ENCODE measurements around the gene PANX2. TPM values are rescaled to one million over a fixed set of nuclear protein-coding genes. Genes with fewer than 3 reads are reported as not detected.

The PANX2 gene
- total RNA-seq, 1 donor from 2014 or later, result 0.96 TPM

DNA sequence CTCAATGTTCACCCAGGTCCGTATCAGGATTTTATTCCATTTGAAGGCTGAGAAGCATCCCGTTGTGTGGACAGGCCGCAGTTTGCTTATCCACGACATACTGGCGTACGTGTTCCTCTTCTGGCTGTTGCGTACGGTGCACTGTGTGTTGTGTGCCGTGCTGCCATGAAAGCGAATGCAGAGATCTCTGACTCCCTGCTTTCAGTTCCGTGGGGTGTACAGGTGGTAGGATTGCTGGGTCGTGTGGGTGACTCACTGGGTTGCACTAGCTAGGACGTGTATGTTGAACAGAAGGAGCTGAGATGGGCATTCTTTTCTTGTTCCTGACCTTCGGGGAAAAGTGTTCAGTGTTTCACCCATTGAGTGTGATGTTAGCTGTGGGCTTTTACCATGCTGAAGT lies 40.6 kb downstream of the PANX2 start:
- DNase-seq (ENCODE audit: low spot score), result no peak

DNA sequence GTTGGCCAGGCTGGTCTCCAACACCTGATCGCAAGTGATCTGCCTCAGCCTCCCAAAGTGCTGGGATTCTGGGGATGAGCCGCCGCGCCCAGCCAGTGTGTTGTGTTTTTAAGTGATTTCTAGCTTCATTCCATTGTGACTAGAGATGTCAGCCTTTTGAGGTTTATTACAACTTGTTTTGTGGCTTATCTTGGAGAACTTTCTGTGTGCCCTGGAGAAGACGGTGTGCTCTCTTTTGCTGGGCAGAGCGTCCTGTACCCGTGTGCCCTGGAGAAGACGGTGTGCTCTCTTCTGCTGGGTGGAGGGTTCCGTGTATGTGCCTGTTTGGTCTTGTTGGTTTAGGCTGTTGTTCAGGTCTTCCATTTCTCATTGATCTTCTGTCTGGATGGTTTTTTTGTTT lies 42.7 kb downstream of the PANX2 start:
- DNase-seq (ENCODE audit: low spot score), result no peak

DNA sequence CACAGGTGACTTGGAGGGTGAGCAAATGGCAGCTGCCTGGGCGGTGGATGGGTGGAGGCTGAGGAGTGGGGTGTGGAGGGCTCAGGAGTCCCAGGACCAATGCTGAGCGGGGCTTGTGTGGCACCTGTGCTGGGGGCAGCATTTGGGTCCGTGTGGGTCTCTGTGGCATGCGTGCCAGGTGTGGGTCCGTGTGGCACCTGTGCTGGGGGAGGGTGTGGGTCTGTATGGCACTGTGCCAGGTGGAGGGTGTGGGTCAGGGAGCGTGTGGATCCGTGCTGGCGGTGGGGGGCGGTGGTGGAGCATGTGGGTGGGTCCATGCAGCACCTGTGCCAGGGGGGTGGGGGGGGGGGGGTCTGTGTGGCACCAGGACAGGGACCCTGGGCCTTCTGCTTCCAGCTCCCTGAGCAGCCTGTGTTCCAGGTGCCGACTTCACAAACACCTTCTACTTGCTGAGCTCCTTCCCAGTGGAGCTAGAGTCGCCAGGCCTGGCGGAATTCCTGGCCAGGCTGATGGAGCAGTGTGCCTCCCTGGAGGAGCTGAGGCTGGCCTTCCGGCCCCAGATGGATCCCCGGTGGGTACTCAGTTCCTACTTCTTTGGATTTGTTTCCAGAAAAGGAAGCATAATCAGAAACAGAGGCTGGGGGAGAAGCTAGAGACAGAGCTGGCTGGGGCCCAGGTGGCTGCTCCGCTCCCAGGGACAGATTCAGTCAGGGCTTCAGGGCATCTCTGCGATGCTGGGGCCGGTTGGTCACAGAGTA lies 44.9 kb downstream of the PANX2 start:
- DNase-seq (ENCODE audit: low spot score), result no peak

DNA sequence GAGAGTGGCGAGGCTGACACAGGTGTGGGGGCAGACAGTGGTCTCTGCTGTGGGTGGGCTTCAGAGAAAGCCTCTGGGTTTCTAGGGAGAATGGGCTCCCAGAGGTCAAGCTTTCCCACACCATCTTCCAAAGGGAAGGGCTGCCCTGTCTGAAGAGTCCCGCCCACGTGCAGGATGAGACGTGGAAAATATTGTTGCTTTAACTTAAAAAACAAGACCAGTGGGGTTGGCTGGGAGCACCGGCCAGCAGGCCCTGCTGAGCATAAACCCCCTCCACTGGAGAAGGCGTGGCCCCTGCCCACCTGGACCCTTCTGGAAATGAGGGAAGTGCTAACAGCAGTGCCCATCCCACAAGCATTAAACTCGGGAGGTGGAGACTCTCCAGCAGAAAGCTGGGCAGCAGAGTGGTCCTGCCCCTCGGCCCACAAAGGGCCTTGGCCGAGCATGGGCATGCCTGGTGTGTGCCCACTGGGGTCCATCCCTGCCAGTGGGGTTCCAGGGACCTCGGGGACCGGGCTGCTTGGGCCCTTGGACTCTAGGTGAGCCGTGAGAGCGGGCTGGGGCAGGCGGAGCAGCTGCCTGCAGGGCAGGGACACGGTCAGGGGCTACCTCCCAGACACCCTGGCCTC lies 45.6 kb downstream of the PANX2 start:
- no peak for DNase-seq (ENCODE audit: low spot score)

DNA sequence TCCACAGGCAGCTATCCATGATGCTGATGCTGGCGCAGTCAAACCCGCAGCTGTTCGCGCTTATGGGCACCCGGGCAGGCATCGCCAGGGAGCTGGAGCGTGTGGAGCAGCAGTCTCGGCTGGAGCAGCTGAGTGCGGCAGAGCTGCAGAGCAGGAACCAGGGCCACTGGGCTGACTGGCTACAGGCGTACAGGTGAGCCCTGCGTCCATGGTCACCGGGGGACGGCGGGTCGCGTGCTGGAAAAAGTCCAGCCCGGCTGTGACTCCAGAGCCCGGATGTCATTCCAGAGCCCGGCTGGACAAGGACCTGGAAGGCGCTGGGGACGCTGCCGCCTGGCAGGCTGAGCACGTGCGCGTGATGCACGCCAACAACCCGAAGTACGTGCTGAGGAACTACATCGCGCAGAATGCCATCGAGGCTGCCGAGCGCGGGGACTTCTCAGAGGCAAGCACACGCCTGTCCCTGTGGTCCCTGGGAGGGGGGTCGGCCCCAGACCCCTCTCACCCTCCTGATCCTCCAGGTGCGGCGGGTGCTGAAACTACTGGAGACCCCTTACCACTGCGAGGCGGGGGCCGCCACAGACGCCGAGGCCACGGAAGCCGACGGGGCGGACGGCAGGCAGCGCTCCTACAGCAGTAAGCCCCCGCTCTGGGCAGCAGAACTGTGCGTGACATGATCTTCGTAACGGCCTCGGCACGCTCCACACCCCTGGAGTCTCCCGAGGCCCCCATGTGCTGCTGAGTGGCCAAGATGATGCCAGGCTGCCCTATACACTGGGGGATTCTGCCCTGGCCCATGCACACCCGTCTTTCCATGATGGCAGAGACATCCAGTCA lies 46.4 kb downstream of the PANX2 start:
- DNase-seq (ENCODE audit: low spot score), result no peak

- no peak for DNase-seq (ENCODE audit: low spot score)
Observed at GRCh38 chr22:50217543-50218152, 47.1 kb downstream of the PANX2 start.

GRCh38 chr22:50218153-50218995 lies 47.8 kb downstream of the PANX2 start:
- DNase-seq (ENCODE audit: low spot score), result no peak

DNA sequence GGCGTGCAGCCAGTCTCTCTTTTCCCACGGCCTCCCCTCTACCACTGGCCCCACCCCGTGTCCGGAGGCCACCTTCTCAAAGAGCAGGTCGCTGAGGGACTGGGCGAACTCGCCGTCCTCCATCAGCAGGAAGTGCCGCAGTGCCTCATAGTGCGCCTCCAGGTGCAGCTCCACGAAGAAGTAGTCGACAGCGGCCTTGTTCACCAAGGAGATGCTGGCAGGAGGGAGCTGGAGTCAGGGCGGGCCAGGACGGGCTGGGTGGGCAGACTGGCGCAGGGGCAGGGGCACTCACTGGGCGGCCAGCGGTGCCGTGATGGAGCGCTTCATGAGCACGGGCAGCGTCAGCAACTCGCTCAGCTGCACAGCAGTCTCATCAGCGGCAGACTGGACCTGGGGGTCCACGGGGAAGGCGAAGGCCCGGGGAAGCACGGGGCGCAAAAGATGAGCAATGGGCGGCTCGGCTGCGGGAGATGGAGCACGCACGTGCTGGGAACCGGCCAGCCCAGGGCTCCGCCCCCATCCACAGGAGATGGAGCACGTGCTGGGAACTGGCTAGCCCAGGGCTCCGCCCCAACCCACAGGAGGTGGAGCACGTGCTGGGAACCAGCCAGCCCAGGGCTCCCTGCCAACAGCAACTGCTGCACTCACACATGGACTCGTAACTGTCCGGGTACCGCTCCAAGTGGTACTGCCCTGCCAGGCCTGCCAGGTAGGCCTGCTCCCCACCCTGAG lies 48.6 kb downstream of the PANX2 start:
- peak; percentile 48 for DNase-seq (ENCODE audit: low spot score)

DNA sequence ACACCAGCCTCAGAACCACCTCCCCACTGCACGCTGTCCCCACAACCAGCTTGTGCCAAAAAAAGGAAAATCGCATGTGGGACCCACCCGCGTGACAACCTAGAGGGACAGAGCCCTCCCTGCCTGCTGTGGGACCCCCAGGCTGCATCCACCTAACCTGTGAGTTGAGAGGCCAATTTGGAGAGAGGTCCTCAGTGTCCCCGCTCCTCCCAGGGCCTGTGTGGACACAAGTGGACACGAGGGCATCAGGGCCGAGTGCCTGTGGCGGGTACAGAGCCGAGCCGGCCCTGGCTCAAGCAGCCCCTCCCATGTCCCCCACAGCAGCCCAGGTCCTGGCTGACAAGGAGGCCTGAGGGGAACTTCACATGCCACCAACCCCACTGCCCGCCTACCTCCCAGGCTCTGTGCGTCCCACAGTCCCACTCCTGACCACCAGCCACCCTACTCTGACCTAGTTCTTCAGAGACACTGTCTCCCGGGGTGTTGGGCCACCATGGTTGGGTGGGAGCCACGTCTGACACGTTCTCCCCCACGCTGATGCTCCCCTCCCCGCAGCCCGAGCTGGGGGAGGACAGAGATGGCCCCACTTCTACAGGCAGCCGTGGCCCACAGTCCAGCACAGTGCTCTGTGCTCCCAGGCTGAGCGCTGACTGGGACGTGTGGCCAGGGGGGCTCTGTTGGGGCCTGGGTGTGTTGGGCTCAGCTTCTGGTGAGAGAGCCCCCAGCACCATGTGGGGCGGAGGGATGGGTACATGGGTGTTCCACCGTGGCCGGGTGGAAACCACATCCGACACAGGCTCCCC lies 49.5 kb downstream of the PANX2 start:
- DNase-seq (ENCODE audit: low spot score), result no peak

GRCh38 chr22:50220603-50221409 lies 50.3 kb downstream of the PANX2 start:
- DNase-seq (ENCODE audit: low spot score), result no peak

- no peak for DNase-seq (ENCODE audit: low spot score)
Observed at GRCh38 chr22:50221410-50222300, 51.1 kb downstream of the PANX2 start.

DNA sequence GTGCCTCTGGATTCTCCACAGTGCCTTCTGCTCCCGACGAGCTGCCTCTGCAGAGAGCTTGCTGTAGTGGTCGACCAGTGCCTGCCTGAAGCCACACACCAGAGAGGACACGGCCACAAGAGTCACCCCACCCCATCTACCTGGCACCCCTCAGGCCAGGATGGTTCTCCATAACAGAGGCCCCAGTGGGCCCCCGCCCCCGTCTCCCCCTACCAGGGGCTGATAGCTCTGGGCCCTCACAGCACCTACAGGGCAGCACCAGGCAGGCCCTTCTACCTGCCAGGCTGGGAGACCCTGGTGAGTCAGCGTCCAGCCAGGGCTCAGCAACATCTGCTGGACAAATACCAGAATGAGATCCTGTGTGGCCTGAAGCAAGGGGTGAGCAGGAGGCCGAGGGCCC lies 52.0 kb downstream of the PANX2 start:
- no peak for DNase-seq (ENCODE audit: low spot score)

DNA sequence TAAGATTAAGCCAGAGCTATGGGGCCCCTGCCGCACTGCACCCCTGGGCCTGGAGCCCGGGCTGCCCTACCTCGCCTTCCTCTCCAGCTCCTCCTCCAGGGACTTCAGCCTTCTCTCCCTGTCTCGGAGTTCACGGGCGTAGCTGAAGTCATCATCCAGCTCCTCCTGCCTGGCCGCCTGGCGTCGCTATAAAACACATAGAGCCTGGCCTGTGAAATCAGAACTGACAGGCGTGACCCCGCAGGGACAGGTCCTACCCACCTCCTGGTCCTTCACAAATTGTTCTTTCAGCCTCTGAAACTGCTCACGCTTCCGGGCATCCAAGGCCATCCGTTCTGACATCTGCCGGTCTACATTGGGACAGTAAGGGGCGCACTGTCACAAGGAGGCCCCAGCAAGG lies 53.5 kb downstream of the PANX2 start:
- DNase-seq (ENCODE audit: low spot score), result no peak

GRCh38 chr22:50225200-50225969 lies 54.9 kb downstream of the PANX2 start:
- no peak for DNase-seq (ENCODE audit: low spot score)

GRCh38 chr22:50226063-50226874 lies 55.7 kb downstream of the PANX2 start:
- no peak for DNase-seq (ENCODE audit: low spot score)

DNA sequence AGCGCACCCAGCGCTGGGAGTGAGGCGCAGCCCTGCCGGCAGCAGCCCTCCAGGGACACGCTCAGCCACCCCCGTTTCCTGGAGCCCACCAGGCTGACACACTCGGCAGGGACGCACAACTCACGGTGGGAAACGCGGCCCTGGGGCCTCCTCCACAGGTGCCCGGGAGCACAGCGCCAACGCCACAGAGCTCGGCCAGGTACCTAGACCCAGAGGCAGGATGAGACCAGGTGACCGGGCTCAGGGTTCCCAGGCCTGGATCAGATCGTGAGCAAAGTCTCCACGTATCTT lies 56.3 kb downstream of the PANX2 start:
- DNase-seq (ENCODE audit: low spot score), result no peak

Data from umbilical cord (tissue), 2 donors.